K562 (cell line): Measurements from ENCODE around the gene GCSH. TPM values are rescaled to one million over a fixed set of nuclear protein-coding genes. Genes with fewer than 3 reads are reported as not detected.

ENCODE experiments used
- ARID4B ChIP-seq: sonication (generic); formaldehyde crosslinking; IDR thresholded peaks from 2 replicates; pipeline ENCODE4 v1.8.0; 2022; ENCODE audit warnings: mild to moderate bottlenecking, missing genetic modification reagents
- CBX8 ChIP-seq: fragments of 200-600 bp; sonication (generic); IDR thresholded peaks from 2 replicates; pipeline ENCODE4 v1.6.1; 2012; ENCODE audit warnings: borderline replicate concordance, mixed run types, low read depth, mild to moderate bottlenecking, moderate library complexity, mixed read lengths, low read length, control low read depth, inconsistent platforms; ENCODE audit not compliant: poor library complexity, severe bottlenecking; ENCODE audit errors: extremely low read depth
- CEBPG ChIP-seq, 3 experiments: fragments of 200-800 bp in 1 of 3; sonication (Bioruptor generic) in 1 of 3; sonication (generic) in 1 of 3; formaldehyde crosslinking in 1 of 3; IDR thresholded peaks in 2 of 3; conservative IDR thresholded peaks in 1 of 3; 2 replicates each; pipeline versions ENCODE4 v1.6.1 to v1.8.0; 2016 to 2022; ENCODE audit warnings: missing compliant biosample characterization in 2 of 3, missing genetic modification characterization in 2 of 3, mild to moderate bottlenecking in 1 of 3, missing genetic modification reagents in 1 of 3
- EZH2 ChIP-seq: IDR thresholded peaks from 2 replicates; pipeline ENCODE4 v1.6.1; 2012; ENCODE audit warnings: low read depth, mild to moderate bottlenecking, inconsistent platforms, low read length, borderline replicate concordance
- GABPA ChIP-seq: fragments of 200-800 bp; sonication (Bioruptor generic); conservative IDR thresholded peaks from 2 replicates; pipeline ENCODE4 v1.6.1; 2016; ENCODE audit warnings: low read depth, missing genetic modification characterization, missing compliant biosample characterization
- LCOR ChIP-seq: sonication (generic); formaldehyde crosslinking; IDR thresholded peaks from 2 replicates; pipeline ENCODE4 v1.8.0; 2022; ENCODE audit warnings: mild to moderate bottlenecking, missing genetic modification reagents
- MAX ChIP-seq: sonication (generic); formaldehyde crosslinking; IDR thresholded peaks from 2 replicates; pipeline ENCODE4 v1.9.0; 2022; ENCODE audit warnings: mild to moderate bottlenecking, missing genetic modification reagents
- PKNOX1 ChIP-seq: fragments of 450-650 bp; IDR thresholded peaks from 2 replicates; pipeline ENCODE4 v1.6.1; 2016
- POLR2G ChIP-seq: fragments of 200-400 bp; formaldehyde crosslinking; IDR thresholded peaks from 2 replicates; pipeline ENCODE4 v1.6.1; 2017; ENCODE audit warnings: low read depth, mild to moderate bottlenecking, antibody characterized with exemption, low read length, moderate library complexity
- SRF ChIP-seq, 2 experiments: fragments of 250-450, 450-650 bp in 1 of 2; sonication (Bioruptor Pico) in 1 of 2; sonication (generic) in 1 of 2; formaldehyde crosslinking; IDR thresholded peaks; 2 replicates each; pipeline versions ENCODE4 v1.5.0 to v1.5.1; 2020 to 2022; ENCODE audit warnings: mild to moderate bottlenecking in 1 of 2, missing genetic modification reagents in 1 of 2
- SRSF3 ChIP-seq: fragments of 200-400 bp; formaldehyde crosslinking; IDR thresholded peaks from 2 replicates; pipeline ENCODE4 v1.6.1; 2016; ENCODE audit warnings: mild to moderate bottlenecking, low read length, moderate library complexity; ENCODE audit not compliant: insufficient read depth
- TBP ChIP-seq: optimal IDR thresholded peaks from 2 replicates; pipeline ENCODE3; 2011; ENCODE audit warnings: low read depth, low read length, improper control_type of control experiment
- TCF7 ChIP-seq: sonication (generic); IDR thresholded peaks from 2 replicates; pipeline ENCODE4 v1.6.1; 2016; ENCODE audit warnings: antibody characterized with exemption, borderline replicate concordance
- THRA ChIP-seq: fragments of 450-650 bp; IDR thresholded peaks from 2 replicates; pipeline ENCODE4 v1.6.1; 2017; ENCODE audit warnings: mild to moderate bottlenecking, moderate library complexity
- TRIM28 ChIP-seq: fragments of 450-650 bp; IDR thresholded peaks from 2 replicates; pipeline ENCODE4 v1.6.1; 2017
- ZNF217 ChIP-seq: sonication (generic); formaldehyde crosslinking; IDR thresholded peaks from 2 replicates; pipeline ENCODE4 v1.8.0; 2022; ENCODE audit warnings: mild to moderate bottlenecking, missing genetic modification reagents
- ZNF224 ChIP-seq: sonication (generic); formaldehyde crosslinking; IDR thresholded peaks from 2 replicates; pipeline ENCODE4 v1.8.0; 2022; ENCODE audit warnings: mild to moderate bottlenecking, missing genetic modification reagents
- polyA plus RNA-seq, 8 experiments: library from polyadenylated mRNA; depleted of rRNA in 4 of 8; stranded (reverse) in 5 of 8; unstranded in 3 of 8; fragments of >200 nt; fragmentation: Nextera tagmentation in 2 of 8; fragmentation: Illumina TruSeq in 1 of 8; extraction: Ambion mirVana in 2 of 8; extraction: Trizol in 1 of 8; gene quantifications; 2 replicates each; pipeline versions ENCODE4 v1.2.1 to v1.2.3, GENCODE V29; 2011 to 2014; ENCODE audit warnings: inconsistent platforms in 1 of 8, missing spikeins in 1 of 8
- total RNA-seq, 7 experiments: library from RNA; depleted of rRNA in 6 of 7; stranded (reverse); fragments of >200 nt in 6 of 7; fragmentation: Illumina TruSeq in 2 of 7; extraction: Trizol in 2 of 7; gene quantifications; 2 replicates each; pipeline versions ENCODE4 v1.2.1 to v1.2.3, GENCODE V29; 2011 to 2021; ENCODE audit warnings: low replicate concordance in 1 of 7

GCSH gene
- total and polyA plus RNA-seq, 9 of the 15 experiments (the other 6 are each of a cell fraction or from before 2014, with no cell fraction given): 35.0 to 121 (median 89.0) TPM

- TF ChIP-seq THRA (no peak), SRF (CRISPR knock-in tag; IDR thresholded peaks at IDR 0.05) (no peak), POLR2G (peak; percentile 74), ZNF217 (CRISPR knock-in tag) (no peak), TCF7 (no peak), EZH2 (no peak), TBP (no peak), ARID4B (CRISPR knock-in tag) (peak; percentile 11; the same call in 1 of the 2 replicates), TRIM28 (no peak), SRSF3 (no peak), PKNOX1 (no peak), CBX8 (no peak), ZNF224 (CRISPR knock-in tag) (no peak), LCOR (CRISPR knock-in tag) (no peak), MAX (CRISPR knock-in tag) (no peak), CEBPG (CRISPR knock-in tag; IDR thresholded peaks at IDR 0.05) (no peak), CEBPG (tag; conservative IDR thresholded peaks at IDR 0.05 in 1 of 2, IDR thresholded peaks at IDR 0.05 in 1 of 2) (peak in 1 of 2 experiments; percentile 74; a peak in 2 of 4 replicates), GABPA (tag) (peak; percentile 87)
Observed at GRCh38 chr16:81035975-81036750, 60.0 kb downstream of the GCSH start (continued).
